GM23338 (cell line): ENCODE data around the gene EMC9. TPM values are rescaled to one million over a fixed set of nuclear protein-coding genes. Genes with fewer than 3 reads are reported as not detected.

Source experiments
- ATAC-seq: fragments of 200-7000 bp; cut with Tn5 transposase; 3 replicates; pipeline ENCODE4 v1.9.1; 2020
- DNase-seq: peaks from one replicate; pipeline ENCODE4 v3.0.0-alpha.2; 2015; ENCODE audit warnings: low spot score
- H2AFZ ChIP-seq: fragments of 200-600 bp; sonication (generic); 2 replicates; pipeline ENCODE4 v1.8.0; 2016; ENCODE audit warnings: antibody characterized with exemption, mild to moderate bottlenecking, moderate library complexity
- H3F3A ChIP-seq: fragments of 200-600 bp; sonication (generic); replicated peaks from 2 replicates; pipeline ENCODE4 v1.8.0; 2017; ENCODE audit warnings: antibody characterized with exemption, mixed run types, low read depth
- H3K27ac ChIP-seq: fragments of 200-600 bp; sonication (generic); 2 replicates; pipeline ENCODE4 v1.6.1; 2016; ENCODE audit warnings: low read depth
- H3K27me3 ChIP-seq: fragments of 200-600 bp; sonication (generic); 2 replicates; pipeline ENCODE4 v1.8.0; 2016; ENCODE audit warnings: mild to moderate bottlenecking, mixed run types, moderate library complexity; ENCODE audit not compliant: insufficient read depth
- H3K36me3 ChIP-seq: fragments of 200-600 bp; sonication (generic); 2 replicates; pipeline ENCODE4 v1.8.0; 2016; ENCODE audit warnings: mild to moderate bottlenecking; ENCODE audit not compliant: insufficient read depth
- H3K4me1 ChIP-seq: fragments of 200-600 bp; sonication (generic); 2 replicates; pipeline ENCODE4 v1.8.0; 2016; ENCODE audit warnings: mild to moderate bottlenecking, moderate library complexity; ENCODE audit not compliant: insufficient read depth
- H3K4me2 ChIP-seq: fragments of 200-600 bp; sonication (generic); 2 replicates; pipeline ENCODE4 v1.7.1; 2017; ENCODE audit warnings: mixed run types
- H3K4me3 ChIP-seq: fragments of 200-600 bp; sonication (generic); 2 replicates; pipeline ENCODE4 v1.6.1; 2016; ENCODE audit warnings: mixed run types
- H3K79me2 ChIP-seq: fragments of 200-600 bp; sonication (generic); replicated peaks from 2 replicates; pipeline ENCODE4 v1.8.0; 2017; ENCODE audit warnings: mild to moderate bottlenecking; ENCODE audit not compliant: insufficient read depth
- H3K9me2 ChIP-seq: fragments of 200-600 bp; sonication (generic); 2 replicates; pipeline ENCODE4 v1.8.0; 2017; ENCODE audit not compliant: insufficient read depth
- H4K20me1 ChIP-seq: fragments of 200-600 bp; sonication (generic); replicated peaks from 2 replicates; pipeline ENCODE4 v1.8.0; 2017; ENCODE audit warnings: mild to moderate bottlenecking; ENCODE audit not compliant: insufficient read depth
- H3K27ac Mint-ChIP-seq: 2 replicates; pipeline ENCODE4 v1.8.0; 2020; ENCODE audit warnings: inconsistent platforms, mild to moderate bottlenecking, moderate library complexity, mixed read lengths
- H3K27me3 Mint-ChIP-seq: 3 replicates; pipeline ENCODE4 v1.8.0; 2022; ENCODE audit warnings: low read depth, mild to moderate bottlenecking, moderate library complexity, mixed read lengths, inconsistent platforms; ENCODE audit not compliant: insufficient read depth, poor library complexity
- H3K36me3 Mint-ChIP-seq: 3 replicates; pipeline ENCODE4 v1.8.0; 2021; ENCODE audit warnings: low read depth, mild to moderate bottlenecking, inconsistent platforms, moderate library complexity, mixed read lengths
- H3K4me1 Mint-ChIP-seq: 3 replicates; pipeline ENCODE4 v1.8.0; 2020; ENCODE audit warnings: mild to moderate bottlenecking, inconsistent platforms, mixed read lengths
- H3K4me3 Mint-ChIP-seq: 3 replicates; pipeline ENCODE4 v1.8.0; 2021; ENCODE audit warnings: moderate library complexity, mild to moderate bottlenecking, inconsistent platforms, mixed read lengths
- H3K9me3 Mint-ChIP-seq: 3 replicates; pipeline ENCODE4 v1.8.0; 2020; ENCODE audit warnings: moderate library complexity, mild to moderate bottlenecking, inconsistent platforms, mixed read lengths
- EZH2phosphoT487 ChIP-seq: fragments of 200-600 bp; sonication (generic); IDR thresholded peaks from one replicate; pipeline ENCODE4 v1.8.1; 2018; ENCODE audit warnings: antibody characterized with exemption; ENCODE audit not compliant: unreplicated experiment
- JUNB ChIP-seq: IDR thresholded peaks from one replicate; pipeline ENCODE4 v1.6.1; 2016; ENCODE audit warnings: antibody characterized with exemption; ENCODE audit not compliant: unreplicated experiment
- NANOG ChIP-seq: IDR thresholded peaks from 2 replicates; pipeline ENCODE4 v1.6.1; 2016; ENCODE audit warnings: antibody characterized with exemption, borderline replicate concordance
- POLR2AphosphoS5 ChIP-seq: IDR thresholded peaks from 2 replicates; pipeline ENCODE4 v1.6.1; 2016; ENCODE audit warnings: antibody characterized with exemption, low read depth
- STAT1 ChIP-seq: IDR thresholded peaks from one replicate; pipeline ENCODE4 v1.6.1; 2016; ENCODE audit warnings: antibody characterized with exemption; ENCODE audit not compliant: unreplicated experiment
- ZNF331 ChIP-seq: fragments of 250-450 bp; sonication (Bioruptor Pico); IDR thresholded peaks from 2 replicates; pipeline ENCODE4 v1.5.0; 2020; ENCODE audit warnings: low read depth, mild to moderate bottlenecking, moderate library complexity
- polyA plus RNA-seq: library from polyadenylated mRNA; unstranded; fragments of >200 nt; fragmentation: Nextera tagmentation; extraction: Ambion mirVana; gene quantifications from 2 replicates; pipeline ENCODE4 v1.2.1, GENCODE V29; 2016
- total RNA-seq: library from RNA; depleted of rRNA; stranded (reverse); fragments of >200 nt; shearing (Covaris generic); gene quantifications from 2 replicates; pipeline ENCODE4 v1.2.3, GENCODE V29; 2014
- TF ChIP-seq, protein P1 (sequence below), 2 experiments: fragments of 200-600 bp in 1 of 2; sonication (generic) in 1 of 2; conservative IDR thresholded peaks; 2 replicates each; pipeline versions ENCODE4 v1.5.1 to v1.6.1; 2016 to 2017; ENCODE audit warnings: antibody characterized with exemption in 2 of 2, low read depth in 2 of 2, mild to moderate bottlenecking in 2 of 2, moderate library complexity in 1 of 2
- TF ChIP-seq, protein P2 (sequence below): fragments of 250-450 bp; sonication (Bioruptor Pico); IDR thresholded peaks from 2 replicates; pipeline ENCODE4 v1.5.0; 2020; ENCODE audit warnings: mild to moderate bottlenecking, moderate library complexity
- TF ChIP-seq, protein P3 (sequence below): IDR thresholded peaks from one replicate; pipeline ENCODE4 v1.6.1; 2018; ENCODE audit warnings: antibody characterized with exemption; ENCODE audit not compliant: unreplicated experiment

EMC9 gene
- total and polyA plus RNA-seq, 2 experiments from 2014 or later = 30.0 to 64.2 TPM

DNA sequence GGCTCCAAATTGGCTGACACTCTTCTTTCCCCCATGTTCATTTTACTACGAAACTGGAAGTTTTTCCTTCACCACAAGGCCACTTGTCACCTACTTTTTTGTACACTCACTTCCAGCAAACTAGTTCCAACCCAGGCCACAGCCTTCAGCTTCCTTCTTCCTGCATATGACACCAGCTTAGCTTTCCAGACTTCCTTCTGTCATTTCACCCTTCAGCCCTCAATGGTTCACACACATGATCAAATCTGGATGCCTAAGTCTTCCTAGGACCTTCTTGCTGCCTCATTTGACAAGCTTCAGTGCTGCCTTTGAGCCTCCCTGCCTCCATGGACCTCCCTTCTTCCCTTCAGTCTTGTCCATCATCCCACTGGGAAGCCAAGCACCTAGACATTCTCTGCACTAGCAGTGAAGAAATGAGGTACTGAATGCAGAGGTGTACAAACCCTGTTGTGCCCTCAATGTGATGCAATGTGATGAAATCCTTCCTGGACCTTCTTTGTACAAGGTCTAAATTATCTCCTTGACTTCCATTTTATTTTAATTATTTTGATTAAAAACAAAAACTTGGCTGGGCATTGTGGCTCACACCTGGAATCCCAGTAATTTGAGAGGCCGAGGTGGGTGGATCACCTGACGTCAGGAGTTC, 26.2 kb upstream of the EMC9 start:
- no peak overlapping the region for H3K27ac Mint-ChIP-seq

More for the DNA sequence above, 26.2 kb upstream of the EMC9 start:
- Histone ChIP-seq H3K4me1 (0 out of 2 replicates have a peak, but pooled peaks cover 2% of the 10 kb centered on the region), H3K36me3 (no peaks in the 10 kb centered on the region), H3F3A (peaks cover 6% of the 10 kb centered on the region; the same call in 1 of the 2 replicates), H3K27me3 (no peaks in the 10 kb centered on the region), H3K4me3 (no peak overlapping the region), H3K79me2 (no peaks in the 10 kb centered on the region), H2AFZ (no peak overlapping the region), H3K27ac (no peak overlapping the region), H4K20me1 (no peaks in the 10 kb centered on the region), H3K9me2 (no peaks in the 10 kb centered on the region), H3K4me2 (no peak overlapping the region)
- Mint-ChIP-seq H3K9me3 (no peaks in the 10 kb centered on the region), H3K4me1 (peaks cover 2% of the 10 kb centered on the region; the same call in 1 of the 3 replicates), H3K27me3 (peaks cover 12% of the 10 kb centered on the region), H3K36me3 (peaks cover 22% of the 10 kb centered on the region; the same call in 2 of the 3 replicates), H3K4me3 (no peak overlapping the region)
- ATAC-seq = no peak
- no peak for DNase-seq
- TF ChIP-seq EZH2phosphoT487 (no peak), POLR2AphosphoS5 (no peak), NANOG (no peak), STAT1 (no peak), JUNB (no peak), ZNF331 (CRISPR knock-in tag) (no peak)
- TF ChIP-seq, protein P1, sequence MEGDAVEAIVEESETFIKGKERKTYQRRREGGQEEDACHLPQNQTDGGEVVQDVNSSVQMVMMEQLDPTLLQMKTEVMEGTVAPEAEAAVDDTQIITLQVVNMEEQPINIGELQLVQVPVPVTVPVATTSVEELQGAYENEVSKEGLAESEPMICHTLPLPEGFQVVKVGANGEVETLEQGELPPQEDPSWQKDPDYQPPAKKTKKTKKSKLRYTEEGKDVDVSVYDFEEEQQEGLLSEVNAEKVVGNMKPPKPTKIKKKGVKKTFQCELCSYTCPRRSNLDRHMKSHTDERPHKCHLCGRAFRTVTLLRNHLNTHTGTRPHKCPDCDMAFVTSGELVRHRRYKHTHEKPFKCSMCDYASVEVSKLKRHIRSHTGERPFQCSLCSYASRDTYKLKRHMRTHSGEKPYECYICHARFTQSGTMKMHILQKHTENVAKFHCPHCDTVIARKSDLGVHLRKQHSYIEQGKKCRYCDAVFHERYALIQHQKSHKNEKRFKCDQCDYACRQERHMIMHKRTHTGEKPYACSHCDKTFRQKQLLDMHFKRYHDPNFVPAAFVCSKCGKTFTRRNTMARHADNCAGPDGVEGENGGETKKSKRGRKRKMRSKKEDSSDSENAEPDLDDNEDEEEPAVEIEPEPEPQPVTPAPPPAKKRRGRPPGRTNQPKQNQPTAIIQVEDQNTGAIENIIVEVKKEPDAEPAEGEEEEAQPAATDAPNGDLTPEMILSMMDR (conservative IDR thresholded peaks at IDR 0.05; ENCODE audit: low read depth in 2 of 2) = no peak
- TF ChIP-seq, protein P2, sequence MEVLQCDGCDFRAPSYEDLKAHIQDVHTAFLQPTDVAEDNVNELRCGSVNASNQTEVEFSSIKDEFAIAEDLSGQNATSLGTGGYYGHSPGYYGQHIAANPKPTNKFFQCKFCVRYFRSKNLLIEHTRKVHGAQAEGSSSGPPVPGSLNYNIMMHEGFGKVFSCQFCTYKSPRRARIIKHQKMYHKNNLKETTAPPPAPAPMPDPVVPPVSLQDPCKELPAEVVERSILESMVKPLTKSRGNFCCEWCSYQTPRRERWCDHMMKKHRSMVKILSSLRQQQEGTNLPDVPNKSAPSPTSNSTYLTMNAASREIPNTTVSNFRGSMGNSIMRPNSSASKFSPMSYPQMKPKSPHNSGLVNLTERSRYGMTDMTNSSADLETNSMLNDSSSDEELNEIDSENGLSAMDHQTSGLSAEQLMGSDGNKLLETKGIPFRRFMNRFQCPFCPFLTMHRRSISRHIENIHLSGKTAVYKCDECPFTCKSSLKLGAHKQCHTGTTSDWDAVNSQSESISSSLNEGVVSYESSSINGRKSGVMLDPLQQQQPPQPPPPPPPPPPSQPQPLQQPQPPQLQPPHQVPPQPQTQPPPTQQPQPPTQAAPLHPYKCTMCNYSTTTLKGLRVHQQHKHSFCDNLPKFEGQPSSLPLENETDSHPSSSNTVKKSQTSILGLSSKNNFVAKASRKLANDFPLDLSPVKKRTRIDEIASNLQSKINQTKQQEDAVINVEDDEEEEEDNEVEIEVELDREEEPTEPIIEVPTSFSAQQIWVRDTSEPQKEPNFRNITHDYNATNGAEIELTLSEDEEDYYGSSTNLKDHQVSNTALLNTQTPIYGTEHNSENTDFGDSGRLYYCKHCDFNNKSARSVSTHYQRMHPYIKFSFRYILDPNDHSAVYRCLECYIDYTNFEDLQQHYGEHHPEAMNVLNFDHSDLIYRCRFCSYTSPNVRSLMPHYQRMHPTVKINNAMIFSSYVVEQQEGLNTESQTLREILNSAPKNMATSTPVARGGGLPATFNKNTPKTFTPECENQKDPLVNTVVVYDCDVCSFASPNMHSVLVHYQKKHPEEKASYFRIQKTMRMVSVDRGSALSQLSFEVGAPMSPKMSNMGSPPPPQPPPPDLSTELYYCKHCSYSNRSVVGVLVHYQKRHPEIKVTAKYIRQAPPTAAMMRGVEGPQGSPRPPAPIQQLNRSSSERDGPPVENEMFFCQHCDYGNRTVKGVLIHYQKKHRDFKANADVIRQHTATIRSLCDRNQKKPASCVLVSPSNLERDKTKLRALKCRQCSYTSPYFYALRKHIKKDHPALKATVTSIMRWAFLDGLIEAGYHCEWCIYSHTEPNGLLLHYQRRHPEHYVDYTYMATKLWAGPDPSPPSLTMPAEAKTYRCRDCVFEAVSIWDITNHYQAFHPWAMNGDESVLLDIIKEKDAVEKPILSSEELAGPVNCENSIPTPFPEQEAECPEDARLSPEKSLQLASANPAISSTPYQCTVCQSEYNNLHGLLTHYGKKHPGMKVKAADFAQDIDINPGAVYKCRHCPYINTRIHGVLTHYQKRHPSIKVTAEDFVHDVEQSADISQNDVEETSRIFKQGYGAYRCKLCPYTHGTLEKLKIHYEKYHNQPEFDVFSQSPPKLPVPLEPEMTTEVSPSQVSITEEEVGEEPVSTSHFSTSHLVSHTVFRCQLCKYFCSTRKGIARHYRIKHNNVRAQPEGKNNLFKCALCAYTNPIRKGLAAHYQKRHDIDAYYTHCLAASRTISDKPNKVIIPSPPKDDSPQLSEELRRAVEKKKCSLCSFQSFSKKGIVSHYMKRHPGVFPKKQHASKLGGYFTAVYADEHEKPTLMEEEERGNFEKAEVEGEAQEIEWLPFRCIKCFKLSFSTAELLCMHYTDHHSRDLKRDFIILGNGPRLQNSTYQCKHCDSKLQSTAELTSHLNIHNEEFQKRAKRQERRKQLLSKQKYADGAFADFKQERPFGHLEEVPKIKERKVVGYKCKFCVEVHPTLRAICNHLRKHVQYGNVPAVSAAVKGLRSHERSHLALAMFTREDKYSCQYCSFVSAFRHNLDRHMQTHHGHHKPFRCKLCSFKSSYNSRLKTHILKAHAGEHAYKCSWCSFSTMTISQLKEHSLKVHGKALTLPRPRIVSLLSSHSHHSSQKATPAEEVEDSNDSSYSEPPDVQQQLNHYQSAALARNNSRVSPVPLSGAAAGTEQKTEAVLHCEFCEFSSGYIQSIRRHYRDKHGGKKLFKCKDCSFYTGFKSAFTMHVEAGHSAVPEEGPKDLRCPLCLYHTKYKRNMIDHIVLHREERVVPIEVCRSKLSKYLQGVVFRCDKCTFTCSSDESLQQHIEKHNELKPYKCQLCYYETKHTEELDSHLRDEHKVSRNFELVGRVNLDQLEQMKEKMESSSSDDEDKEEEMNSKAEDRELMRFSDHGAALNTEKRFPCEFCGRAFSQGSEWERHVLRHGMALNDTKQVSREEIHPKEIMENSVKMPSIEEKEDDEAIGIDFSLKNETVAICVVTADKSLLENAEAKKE (CRISPR knock-in tag) = no peak
- TF ChIP-seq, protein P3, sequence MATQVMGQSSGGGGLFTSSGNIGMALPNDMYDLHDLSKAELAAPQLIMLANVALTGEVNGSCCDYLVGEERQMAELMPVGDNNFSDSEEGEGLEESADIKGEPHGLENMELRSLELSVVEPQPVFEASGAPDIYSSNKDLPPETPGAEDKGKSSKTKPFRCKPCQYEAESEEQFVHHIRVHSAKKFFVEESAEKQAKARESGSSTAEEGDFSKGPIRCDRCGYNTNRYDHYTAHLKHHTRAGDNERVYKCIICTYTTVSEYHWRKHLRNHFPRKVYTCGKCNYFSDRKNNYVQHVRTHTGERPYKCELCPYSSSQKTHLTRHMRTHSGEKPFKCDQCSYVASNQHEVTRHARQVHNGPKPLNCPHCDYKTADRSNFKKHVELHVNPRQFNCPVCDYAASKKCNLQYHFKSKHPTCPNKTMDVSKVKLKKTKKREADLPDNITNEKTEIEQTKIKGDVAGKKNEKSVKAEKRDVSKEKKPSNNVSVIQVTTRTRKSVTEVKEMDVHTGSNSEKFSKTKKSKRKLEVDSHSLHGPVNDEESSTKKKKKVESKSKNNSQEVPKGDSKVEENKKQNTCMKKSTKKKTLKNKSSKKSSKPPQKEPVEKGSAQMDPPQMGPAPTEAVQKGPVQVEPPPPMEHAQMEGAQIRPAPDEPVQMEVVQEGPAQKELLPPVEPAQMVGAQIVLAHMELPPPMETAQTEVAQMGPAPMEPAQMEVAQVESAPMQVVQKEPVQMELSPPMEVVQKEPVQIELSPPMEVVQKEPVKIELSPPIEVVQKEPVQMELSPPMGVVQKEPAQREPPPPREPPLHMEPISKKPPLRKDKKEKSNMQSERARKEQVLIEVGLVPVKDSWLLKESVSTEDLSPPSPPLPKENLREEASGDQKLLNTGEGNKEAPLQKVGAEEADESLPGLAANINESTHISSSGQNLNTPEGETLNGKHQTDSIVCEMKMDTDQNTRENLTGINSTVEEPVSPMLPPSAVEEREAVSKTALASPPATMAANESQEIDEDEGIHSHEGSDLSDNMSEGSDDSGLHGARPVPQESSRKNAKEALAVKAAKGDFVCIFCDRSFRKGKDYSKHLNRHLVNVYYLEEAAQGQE = no peak
